ENCODE measurements around the gene CYBB.

Gene CYBB

GRCh38 chrX:37817579-37817978, 37.7 kb downstream of the CYBB start:
- Histone ChIP-seq H3K27ac (ENCODE audit: low read depth, low read length) (peak overlapping the region; percentile 98), H3K79me2 (ENCODE audit: insufficient read depth, low read length) (no peaks in the 10 kb centered on the region), H3K36me3 (ENCODE audit: low read length) (no peaks in the 10 kb centered on the region), H3K27me3 (ENCODE audit: low read length) (no peaks in the 10 kb centered on the region), H3K9me3 (ENCODE audit: insufficient read depth, low read length) (no peaks in the 10 kb centered on the region), H3K4me3 (ENCODE audit: insufficient read depth, low read length, poor library complexity, severe bottlenecking) (peak overlapping the region; percentile 43), H3K4me2 (ENCODE audit: low read depth, low read length, poor library complexity, severe bottlenecking) (peak overlapping the region; percentile 85), H2AFZ (ENCODE audit: low read depth, low read length, severe bottlenecking) (no peak overlapping the region), H3K9ac (ENCODE audit: low read length) (peak overlapping the region; percentile 37), H4K20me1 (ENCODE audit: low read depth, low read length) (no peaks in the 10 kb centered on the region), H3F3A (ENCODE audit: insufficient read depth) (peaks cover 36% of the 10 kb centered on the region), H3K9me2 (replicated peaks; ENCODE audit: insufficient read depth, low read length) (no peaks in the 10 kb centered on the region)
- TF ChIP-seq CTCF (IDR thresholded peaks at IDR 0.05; ENCODE audit: insufficient read depth, low read length, poor library complexity, severe bottlenecking) (no peak), EZH2phosphoT487 (conservative IDR thresholded peaks at IDR 0.05; ENCODE audit: low read length) (no peak)

GRCh38 chrX:37818031-37818430, 38.2 kb downstream of the CYBB start:
- peak overlapping the region; percentile 37 for H3K9ac ChIP-seq (ENCODE audit: low read length)
- H4K20me1 ChIP-seq (ENCODE audit: low read depth, low read length), result no peaks in the 10 kb centered on the region
- no peaks in the 10 kb centered on the region for H3K79me2 ChIP-seq (ENCODE audit: insufficient read depth, low read length)
- H3K4me2 ChIP-seq (ENCODE audit: low read depth, low read length, poor library complexity, severe bottlenecking), result peak overlapping the region; percentile 85
- no peak for TF ChIP-seq EZH2phosphoT487 (conservative IDR thresholded peaks at IDR 0.05; ENCODE audit: low read length)
- TF ChIP-seq CTCF (IDR thresholded peaks at IDR 0.05; ENCODE audit: insufficient read depth, low read length, poor library complexity, severe bottlenecking), result no peak
- H3K27ac ChIP-seq (ENCODE audit: low read depth, low read length), result peak overlapping the region; percentile 98
- no peaks in the 10 kb centered on the region for H3K27me3 ChIP-seq (ENCODE audit: low read length)
- H3K9me2 ChIP-seq (replicated peaks; ENCODE audit: insufficient read depth, low read length), result no peaks in the 10 kb centered on the region
- H3K36me3 ChIP-seq (ENCODE audit: low read length), result no peaks in the 10 kb centered on the region
- no peaks in the 10 kb centered on the region for H3K9me3 ChIP-seq (ENCODE audit: insufficient read depth, low read length)
- peak overlapping the region; percentile 45 for H3K4me3 ChIP-seq (ENCODE audit: insufficient read depth, low read length, poor library complexity, severe bottlenecking)
- peaks cover 36% of the 10 kb centered on the region for H3F3A ChIP-seq (ENCODE audit: insufficient read depth)
- no peak overlapping the region for H2AFZ ChIP-seq (ENCODE audit: low read depth, low read length, severe bottlenecking)

- TF ChIP-seq CTCF (IDR thresholded peaks at IDR 0.05; ENCODE audit: insufficient read depth, low read length, poor library complexity, severe bottlenecking) (no peak), EZH2phosphoT487 (conservative IDR thresholded peaks at IDR 0.05; ENCODE audit: low read length) (no peak)
- H4K20me1 ChIP-seq (ENCODE audit: low read depth, low read length), result no peaks in the 10 kb centered on the region
- no peak overlapping the region for H3K9ac ChIP-seq (ENCODE audit: low read length)
- H3F3A ChIP-seq (ENCODE audit: insufficient read depth), result peaks cover 36% of the 10 kb centered on the region
- no peak overlapping the region for H3K4me3 ChIP-seq (ENCODE audit: insufficient read depth, low read length, poor library complexity, severe bottlenecking)
- H3K36me3 ChIP-seq (ENCODE audit: low read length), result no peaks in the 10 kb centered on the region
- H3K27ac ChIP-seq (ENCODE audit: low read depth, low read length), result peak overlapping the region; percentile 29; the same call in 1 of the 2 replicates
- no peaks in the 10 kb centered on the region for H3K79me2 ChIP-seq (ENCODE audit: insufficient read depth, low read length)
- H3K27me3 ChIP-seq (ENCODE audit: low read length), result no peaks in the 10 kb centered on the region
- H3K4me2 ChIP-seq (ENCODE audit: low read depth, low read length, poor library complexity, severe bottlenecking), result no peak overlapping the region
- H3K9me2 ChIP-seq (replicated peaks; ENCODE audit: insufficient read depth, low read length), result no peaks in the 10 kb centered on the region
- no peak overlapping the region for H2AFZ ChIP-seq (ENCODE audit: low read depth, low read length, severe bottlenecking)
- no peaks in the 10 kb centered on the region for H3K9me3 ChIP-seq (ENCODE audit: insufficient read depth, low read length)
Observed at GRCh38 chrX:37820646-37821045, 40.8 kb downstream of the CYBB start.

All from SU-DHL-6 (cell line).